ENCODE data around the gene MAST2. TPM values are rescaled to one million over a fixed set of nuclear protein-coding genes. Genes with fewer than 3 reads are reported as not detected.
"Not testable (repeated sequence)": the region's sequence is repeated elsewhere in the genome, so short reads cannot be mapped to it uniquely, and the experiment has no call there.

The MAST2 gene
- total and polyA plus RNA-seq, 4 donors, result 28.3 to 75.0 (median 46.1) TPM

DNA sequence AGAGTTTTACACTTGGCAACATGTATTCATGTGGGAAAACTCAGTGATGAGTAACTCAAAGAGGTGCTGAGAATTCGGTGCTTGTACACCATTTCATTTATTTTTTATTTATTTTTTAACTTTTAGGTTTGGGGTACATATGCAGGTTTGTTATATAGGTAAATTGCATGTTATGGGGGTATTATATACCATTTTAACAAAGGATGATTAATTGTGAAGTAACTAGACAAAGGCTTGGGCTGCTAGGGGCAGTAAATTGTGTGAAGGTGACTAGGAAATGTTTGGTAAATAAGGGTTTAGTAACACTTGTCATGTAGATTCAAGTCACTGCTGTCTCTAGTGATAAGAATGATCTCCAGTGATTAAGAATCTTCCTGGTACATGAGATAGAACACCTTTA, 139.0 kb downstream of the MAST2 start:
- H3K9me3 ChIP-seq (ENCODE audit: control insufficient read depth, insufficient read depth, low read length), result no peaks in the 10 kb centered on the region
- no CpG with 5 or more reads among the region's 1 CpG for WGBS (ENCODE audit: insufficient coverage)
- H3K4me1 ChIP-seq (ENCODE audit: control insufficient read depth, insufficient read depth, low read length), result no peaks in the 10 kb centered on the region
- H3K27ac ChIP-seq (ENCODE audit: low read depth, low read length), result no peak overlapping the region
- no peak for DNase-seq (ENCODE audit: low read depth in 4 of 6, low spot score in 6 of 6)
- H3K36me3 ChIP-seq (ENCODE audit: control insufficient read depth, insufficient read depth, low read length), result no peaks in the 10 kb centered on the region
- H3K4me3 ChIP-seq (ENCODE audit: low read depth, low read length), result no peak overlapping the region
- H3K27me3 ChIP-seq (ENCODE audit: control insufficient read depth, insufficient read depth, low read length), result no peaks in the 10 kb centered on the region

DNA sequence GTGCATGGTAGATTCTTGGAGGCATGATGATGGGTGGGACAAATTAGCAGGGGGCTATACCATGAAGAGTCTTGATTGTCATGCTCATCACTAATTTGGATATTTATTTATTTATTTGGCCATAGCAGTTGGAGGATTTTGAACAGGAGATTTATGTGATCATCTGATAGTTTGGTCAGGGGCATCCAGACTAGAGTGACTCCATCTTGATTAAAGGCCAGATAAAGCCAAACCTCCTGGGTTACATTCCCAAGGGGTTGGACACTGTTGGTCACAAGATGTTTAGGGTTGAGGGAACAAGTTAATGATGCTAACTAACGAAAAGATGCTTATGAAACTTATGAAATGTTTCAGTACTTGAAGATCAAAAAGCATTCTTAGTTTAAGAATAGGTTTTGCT, 139.8 kb downstream of the MAST2 start:
- WGBS (ENCODE audit: insufficient coverage), result no CpG with 5 or more reads among the region's 1 CpG
- no peaks in the 10 kb centered on the region for H3K9me3 ChIP-seq (ENCODE audit: control insufficient read depth, insufficient read depth, low read length)
- H3K4me3 ChIP-seq (ENCODE audit: low read depth, low read length), result no peak overlapping the region
- H3K27ac ChIP-seq (ENCODE audit: low read depth, low read length), result no peak overlapping the region
- H3K27me3 ChIP-seq (ENCODE audit: control insufficient read depth, insufficient read depth, low read length), result no peaks in the 10 kb centered on the region
- no peak for DNase-seq (ENCODE audit: low read depth in 4 of 6, low spot score in 6 of 6)
- no peaks in the 10 kb centered on the region for H3K36me3 ChIP-seq (ENCODE audit: control insufficient read depth, insufficient read depth, low read length)
- no peaks in the 10 kb centered on the region for H3K4me1 ChIP-seq (ENCODE audit: control insufficient read depth, insufficient read depth, low read length)

DNA sequence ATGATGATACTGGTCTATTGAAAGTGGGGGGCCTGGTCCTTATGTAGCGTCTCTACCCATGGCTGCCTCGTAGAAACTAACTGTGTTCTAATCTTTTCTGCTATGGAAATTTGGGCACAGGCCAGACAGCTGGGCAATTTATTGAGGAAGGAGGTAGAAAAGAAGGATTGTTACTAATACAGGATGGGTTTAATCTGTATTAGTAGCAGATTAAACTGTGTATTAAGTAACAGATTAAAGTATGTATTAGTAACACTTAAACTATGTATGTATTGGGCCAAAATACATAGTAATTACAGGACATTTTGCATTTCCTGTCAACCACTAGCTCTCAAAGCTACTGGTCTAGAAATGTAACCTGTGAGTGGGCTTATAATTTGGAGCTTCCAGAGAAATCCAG, 142.0 kb downstream of the MAST2 start:
- DNase-seq (ENCODE audit: low read depth in 4 of 6, low spot score in 6 of 6), result peak in 2 of 6 donors; percentile 20 to 23
- no peak overlapping the region for H3K27ac ChIP-seq (ENCODE audit: low read depth, low read length)
- 40% methylated on average over 1 of the region's 2 CpGs for WGBS (ENCODE audit: insufficient coverage)

DNA sequence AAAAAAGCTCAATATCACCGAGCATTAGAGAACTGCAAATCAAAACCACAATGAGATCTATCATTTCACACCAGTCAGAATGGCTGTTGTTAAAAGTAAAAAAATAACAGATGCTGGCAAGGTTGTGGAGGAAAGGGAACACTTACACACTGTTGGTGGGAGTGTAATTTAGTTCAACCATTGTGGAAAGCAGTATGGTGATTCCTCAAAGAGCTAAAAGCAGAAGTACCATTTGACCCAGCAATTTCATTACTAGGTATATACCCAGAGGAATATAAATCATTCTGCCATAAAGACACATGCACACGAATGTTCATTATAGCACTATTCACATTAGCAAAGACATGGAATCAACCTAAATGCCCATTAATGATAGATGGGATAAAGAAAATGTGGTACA, 146.1 kb downstream of the MAST2 start:
- WGBS (ENCODE audit: insufficient coverage), result no CpG with 5 or more reads among the region's 2 CpGs
- not testable (repeated sequence) for DNase-seq (ENCODE audit: low read depth in 4 of 6, low spot score in 6 of 6); H3K9me3 ChIP-seq (ENCODE audit: control insufficient read depth, insufficient read depth, low read length); H3K4me3 ChIP-seq (ENCODE audit: low read depth, low read length); H3K4me1 ChIP-seq (ENCODE audit: control insufficient read depth, insufficient read depth, low read length); H3K27ac ChIP-seq (ENCODE audit: low read depth, low read length); H3K27me3 ChIP-seq (ENCODE audit: control insufficient read depth, insufficient read depth, low read length); H3K36me3 ChIP-seq (ENCODE audit: control insufficient read depth, insufficient read depth, low read length)

More for the DNA sequence above, 142.0 kb downstream of the MAST2 start:
- H3K4me3 ChIP-seq (ENCODE audit: low read depth, low read length), result no peak overlapping the region
- no peaks in the 10 kb centered on the region for H3K9me3 ChIP-seq (ENCODE audit: control insufficient read depth, insufficient read depth, low read length)
- no peaks in the 10 kb centered on the region for H3K36me3 ChIP-seq (ENCODE audit: control insufficient read depth, insufficient read depth, low read length)
- no peaks in the 10 kb centered on the region for H3K27me3 ChIP-seq (ENCODE audit: control insufficient read depth, insufficient read depth, low read length)
- H3K4me1 ChIP-seq (ENCODE audit: control insufficient read depth, insufficient read depth, low read length), result no peaks in the 10 kb centered on the region

DNA sequence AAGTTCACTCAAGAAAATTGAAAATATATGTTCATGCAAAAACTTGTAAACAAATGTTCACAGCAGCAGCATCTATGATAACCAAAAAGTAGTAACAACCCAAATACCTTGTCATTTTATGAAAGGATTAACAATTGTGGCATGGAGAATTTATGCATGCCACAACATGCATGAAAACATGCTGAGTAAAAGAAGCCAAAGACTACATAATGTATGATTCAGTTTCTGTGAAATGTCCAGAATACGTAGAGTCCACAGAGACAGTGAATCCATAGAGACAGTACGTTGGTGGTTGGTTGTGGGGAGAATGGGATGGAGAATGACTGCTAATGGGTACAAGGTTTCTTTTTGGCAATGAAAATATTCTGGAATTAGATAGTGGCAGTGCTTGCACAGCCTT, 148.7 kb downstream of the MAST2 start:
- Histone ChIP-seq H3K27me3 (ENCODE audit: control insufficient read depth, insufficient read depth, low read length) (no peaks in the 10 kb centered on the region), H3K4me1 (ENCODE audit: control insufficient read depth, insufficient read depth, low read length) (no peaks in the 10 kb centered on the region), H3K27ac (ENCODE audit: low read depth, low read length) (no peak overlapping the region), H3K4me3 (ENCODE audit: low read depth, low read length) (no peak overlapping the region), H3K9me3 (ENCODE audit: control insufficient read depth, insufficient read depth, low read length) (no peaks in the 10 kb centered on the region), H3K36me3 (ENCODE audit: control insufficient read depth, insufficient read depth, low read length) (no peaks in the 10 kb centered on the region)
- no peak for DNase-seq (ENCODE audit: low read depth in 4 of 6, low spot score in 6 of 6)
- WGBS (ENCODE audit: insufficient coverage), result 71% methylated on average over 2 of the region's 2 CpGs

DNA sequence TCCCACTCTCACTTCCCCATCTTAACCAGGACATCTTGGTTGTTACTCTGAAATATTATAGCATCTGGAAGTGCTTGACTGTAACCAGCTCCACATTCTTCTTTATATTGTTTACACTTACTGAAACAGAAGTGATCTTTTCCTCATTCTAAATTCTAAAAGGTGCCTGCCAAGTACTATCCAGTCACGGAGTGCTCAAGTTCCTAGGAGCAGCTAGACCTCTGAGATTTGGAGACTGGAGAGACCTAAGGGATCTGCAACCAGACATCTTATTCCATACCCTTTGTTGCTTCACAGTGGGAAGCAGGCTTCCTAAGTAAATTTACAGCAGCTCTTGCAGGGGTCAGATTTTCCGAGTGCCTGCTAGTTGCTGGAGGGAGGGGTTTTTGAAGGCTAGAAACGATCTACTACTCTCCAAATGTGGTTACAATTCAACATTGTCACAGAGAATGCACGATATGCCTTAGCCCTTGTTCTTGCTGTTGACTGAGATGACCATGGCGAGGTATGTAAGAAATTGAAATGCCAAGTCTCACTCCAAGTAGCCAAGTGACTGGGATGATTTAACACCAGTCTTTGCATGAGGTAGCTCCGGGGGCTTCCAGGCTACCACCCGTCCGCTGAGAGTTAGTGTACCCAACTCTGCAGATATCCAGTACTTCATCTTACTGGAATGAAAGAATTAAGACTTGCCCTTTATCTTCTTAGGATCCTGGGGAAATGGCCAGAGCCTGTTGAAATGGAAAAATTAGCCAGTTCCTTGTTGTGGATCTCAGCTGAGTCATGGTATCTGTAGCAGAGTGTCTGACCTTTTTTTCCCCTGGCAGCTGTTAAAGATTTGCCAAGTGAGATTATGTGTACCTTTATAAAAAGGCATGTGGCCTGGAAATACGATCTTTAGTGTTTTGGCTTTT, 150.8 kb downstream of the MAST2 start:
- Histone ChIP-seq H3K4me3 (ENCODE audit: low read depth, low read length) (no peak overlapping the region), H3K9me3 (ENCODE audit: control insufficient read depth, insufficient read depth, low read length) (no peaks in the 10 kb centered on the region), H3K36me3 (ENCODE audit: control insufficient read depth, insufficient read depth, low read length) (no peaks in the 10 kb centered on the region), H3K27ac (ENCODE audit: low read depth, low read length) (no peak overlapping the region), H3K27me3 (ENCODE audit: control insufficient read depth, insufficient read depth, low read length) (no peaks in the 10 kb centered on the region), H3K4me1 (ENCODE audit: control insufficient read depth, insufficient read depth, low read length) (no peaks in the 10 kb centered on the region)
- WGBS (ENCODE audit: insufficient coverage), result 47% methylated on average over 3 of the region's 9 CpGs
- DNase-seq (ENCODE audit: low read depth in 4 of 6, low spot score in 6 of 6), result peak in 2 of 6 donors; percentile 10 to 13

DNA sequence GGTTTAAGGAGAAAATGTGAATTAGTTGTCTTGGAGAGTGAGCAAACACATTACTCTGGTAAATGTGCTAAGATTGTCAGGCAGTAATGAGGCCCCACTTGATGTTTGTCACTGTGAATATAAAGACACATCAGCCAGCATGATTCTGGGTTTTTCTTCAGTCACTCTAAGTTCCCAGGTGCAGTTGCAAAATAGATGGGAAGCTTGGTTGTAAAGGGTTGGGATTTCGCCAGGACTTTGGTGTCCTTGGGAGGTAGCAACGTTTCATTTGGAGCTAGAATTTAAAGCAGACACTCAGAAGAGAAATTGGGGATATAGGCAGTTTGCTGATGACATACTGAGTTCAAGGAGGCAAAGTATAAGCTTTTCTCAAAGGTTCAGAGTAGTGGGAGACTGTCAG, 154.3 kb downstream of the MAST2 start:
- Histone ChIP-seq H3K36me3 (ENCODE audit: control insufficient read depth, insufficient read depth, low read length) (peaks cover 3% of the 10 kb centered on the region), H3K27me3 (ENCODE audit: control insufficient read depth, insufficient read depth, low read length) (no peaks in the 10 kb centered on the region), H3K9me3 (ENCODE audit: control insufficient read depth, insufficient read depth, low read length) (no peaks in the 10 kb centered on the region), H3K4me1 (ENCODE audit: control insufficient read depth, insufficient read depth, low read length) (no peaks in the 10 kb centered on the region), H3K4me3 (ENCODE audit: low read depth, low read length) (no peak overlapping the region), H3K27ac (ENCODE audit: low read depth, low read length) (no peak overlapping the region)
- DNase-seq (ENCODE audit: low read depth in 4 of 6, low spot score in 6 of 6), result peak in 1 of 6 donors; percentile 4
- WGBS (ENCODE audit: insufficient coverage), result 81% methylated on average over 2 of the region's 2 CpGs

DNA sequence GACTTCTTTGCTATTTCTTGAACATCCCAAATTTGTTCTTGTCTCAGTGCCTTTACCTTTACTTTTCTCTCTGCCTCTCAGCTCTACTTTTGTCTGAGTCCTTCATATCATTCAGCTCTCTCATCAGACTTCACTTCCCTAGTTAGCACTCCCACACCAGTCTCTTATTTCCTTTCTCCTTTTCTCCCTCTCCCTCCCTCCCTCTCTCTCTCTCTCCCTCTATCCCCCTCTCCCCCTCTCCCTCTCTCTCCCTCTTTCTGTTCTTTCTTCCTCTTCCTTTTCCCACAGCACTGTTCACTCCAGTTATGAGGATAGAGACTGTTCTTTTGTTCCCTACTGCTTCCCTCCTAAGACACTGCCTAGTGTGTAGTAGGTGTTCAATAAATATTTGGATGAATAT, 154.9 kb downstream of the MAST2 start:
- Histone ChIP-seq H3K9me3 (ENCODE audit: control insufficient read depth, insufficient read depth, low read length) (no peaks in the 10 kb centered on the region), H3K27me3 (ENCODE audit: control insufficient read depth, insufficient read depth, low read length) (no peaks in the 10 kb centered on the region), H3K4me1 (ENCODE audit: control insufficient read depth, insufficient read depth, low read length) (no peaks in the 10 kb centered on the region), H3K27ac (ENCODE audit: low read depth, low read length) (no peak overlapping the region), H3K4me3 (ENCODE audit: low read depth, low read length) (no peak overlapping the region), H3K36me3 (ENCODE audit: control insufficient read depth, insufficient read depth, low read length) (peaks cover 3% of the 10 kb centered on the region)
- no peak for DNase-seq (ENCODE audit: low read depth in 4 of 6, low spot score in 6 of 6)

DNA sequence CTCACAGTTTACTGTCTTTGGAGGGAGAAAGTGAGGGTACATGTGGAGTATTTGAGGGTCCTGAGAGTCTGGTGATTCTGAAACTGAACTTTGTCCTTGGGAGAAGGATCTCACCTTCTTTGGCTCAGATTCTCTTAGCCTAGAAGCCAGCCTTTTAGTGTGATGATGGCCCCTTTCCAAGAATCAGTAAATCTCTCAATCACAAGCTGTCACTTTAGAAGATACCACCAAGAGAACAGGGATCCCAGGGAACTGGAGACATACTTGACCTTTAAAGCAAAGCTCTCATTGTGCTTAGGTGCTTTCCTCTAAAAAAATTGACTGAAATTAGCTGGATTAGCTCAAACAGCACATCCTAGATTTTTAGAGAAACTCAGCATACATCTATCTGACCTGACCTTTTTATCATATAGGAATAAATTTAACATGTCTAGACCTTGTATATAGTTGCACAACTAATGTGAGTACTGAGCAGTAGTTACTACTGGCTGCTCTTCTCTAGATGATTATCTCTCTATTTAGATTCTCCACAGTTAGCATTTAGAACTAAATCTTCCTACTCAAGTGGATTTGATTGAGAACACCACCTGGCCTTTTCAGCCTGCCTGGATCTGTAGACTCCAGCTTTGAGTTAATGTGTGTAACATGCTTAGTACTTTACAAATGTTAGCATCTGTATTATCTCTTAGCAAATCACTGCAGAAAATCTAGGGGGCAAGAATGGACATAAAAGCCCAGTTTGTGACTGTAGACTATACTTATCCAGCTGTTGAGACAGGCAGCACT, 157.7 kb downstream of the MAST2 start:
- H3K36me3 ChIP-seq (ENCODE audit: control insufficient read depth, insufficient read depth, low read length), result peaks cover 3% of the 10 kb centered on the region
- no peak overlapping the region for H3K27ac ChIP-seq (ENCODE audit: low read depth, low read length)
- no peak overlapping the region for H3K4me3 ChIP-seq (ENCODE audit: low read depth, low read length)
- no peaks in the 10 kb centered on the region for H3K4me1 ChIP-seq (ENCODE audit: control insufficient read depth, insufficient read depth, low read length)
- H3K9me3 ChIP-seq (ENCODE audit: control insufficient read depth, insufficient read depth, low read length), result no peaks in the 10 kb centered on the region
- no peak for DNase-seq (ENCODE audit: low read depth in 4 of 6, low spot score in 6 of 6)
- H3K27me3 ChIP-seq (ENCODE audit: control insufficient read depth, insufficient read depth, low read length), result no peaks in the 10 kb centered on the region

DNA sequence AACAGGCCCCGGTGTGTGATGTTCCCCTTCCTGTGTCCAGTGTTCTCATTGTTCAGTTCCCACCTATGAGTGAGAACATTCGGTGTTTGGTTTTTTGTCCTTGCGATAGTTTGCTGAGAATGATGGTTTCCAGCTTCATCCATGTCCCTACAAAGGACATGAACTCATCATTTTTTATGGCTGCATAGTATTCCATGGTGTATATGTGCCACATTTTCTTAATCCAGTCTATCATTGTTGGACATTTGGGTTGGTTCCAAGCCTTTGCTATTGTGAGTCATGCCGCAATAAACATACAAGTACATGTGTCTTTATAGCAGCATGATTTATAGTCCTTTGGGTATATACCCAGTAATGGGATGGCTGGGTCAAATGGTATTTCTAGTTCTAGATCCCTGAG, 158.5 kb downstream of the MAST2 start:
- H3K27me3 ChIP-seq (ENCODE audit: control insufficient read depth, insufficient read depth, low read length); H3K36me3 ChIP-seq (ENCODE audit: control insufficient read depth, insufficient read depth, low read length); H3K27ac ChIP-seq (ENCODE audit: low read depth, low read length); H3K4me3 ChIP-seq (ENCODE audit: low read depth, low read length); H3K4me1 ChIP-seq (ENCODE audit: control insufficient read depth, insufficient read depth, low read length); H3K9me3 ChIP-seq (ENCODE audit: control insufficient read depth, insufficient read depth, low read length); DNase-seq (ENCODE audit: low read depth in 4 of 6, low spot score in 6 of 6): not testable (repeated sequence)
- WGBS (ENCODE audit: insufficient coverage), result no CpG with 5 or more reads among the region's 4 CpGs

Data from spinal cord (tissue), 10 donors.